HEK293 (cell line): Measurements from ENCODE around the gene ZNF816.
A peak's percentile ranks its signal among the peaks of the same experiment; 100 is the strongest.
"Not testable (repeated sequence)": the region's sequence is repeated elsewhere in the genome, so short reads cannot be mapped to it uniquely, and the experiment has no call there.

Source experiments
- CTCF ChIA-PET: fragments of 350-600 bp; formaldehyde crosslinking; extraction: SDS; loops from one replicate; lab custom pipeline; 2021; ENCODE audit warnings: antibody characterized with exemption; lab: Yijun Ruan, JAX
- POLR2A ChIA-PET: fragments of 300-600 bp; formaldehyde crosslinking; extraction: SDS; loops from one replicate; lab custom pipeline; 2020; ENCODE audit warnings: antibody characterized with exemption, inconsistent platforms; lab: Yijun Ruan, JAX
- H3K27ac ChIP-seq: fragments of 200-500 bp; sonication (Bioruptor generic); 2 replicates; pipeline ENCODE4 v1.5.1; 2014; ENCODE audit warnings: low read depth, low read length, control low read depth, inconsistent platforms; ENCODE audit errors: extremely low read depth
- H3K36me3 ChIP-seq, 2 experiments: fragments of 200-500 bp in 1 of 2; sonication (Bioruptor generic) in 1 of 2; 1 replicate in 1 of 2; 2 replicates in 1 of 2; pipeline ENCODE4 v1.5.1; 2014 to 2017; ENCODE audit warnings: inconsistent platforms in 2 of 2, low read length in 2 of 2; ENCODE audit not compliant: control insufficient read depth in 2 of 2, insufficient read depth in 1 of 2
- H3K4me1 ChIP-seq: fragments of 200-500 bp; sonication (Bioruptor generic); 2 replicates; pipeline ENCODE4 v1.5.1; 2014; ENCODE audit warnings: mild to moderate bottlenecking, low read length, inconsistent platforms; ENCODE audit not compliant: control insufficient read depth, insufficient read depth
- H3K4me3 ChIP-seq: 2 replicates; pipeline ENCODE4 v1.5.1; 2011; ENCODE audit warnings: low read depth, mild to moderate bottlenecking, control low read depth, low read length, moderate library complexity
- H3K9me3 ChIP-seq: fragments of 200-500 bp; sonication (Bioruptor generic); 2 replicates; pipeline ENCODE4 v1.5.1; 2014; ENCODE audit warnings: low read depth, low read length, inconsistent platforms; ENCODE audit not compliant: control insufficient read depth, insufficient read depth
- BCL11A ChIP-seq: fragments of 450-650 bp; formaldehyde crosslinking; IDR thresholded peaks from 2 replicates; pipeline ENCODE4 v1.5.1; 2016; ENCODE audit warnings: low read depth, missing biosample characterization, missing genetic modification characterization
- FEZF1 ChIP-seq: fragments of 450-650 bp; formaldehyde crosslinking; IDR thresholded peaks from 2 replicates; pipeline ENCODE4 v1.5.1; 2016; ENCODE audit warnings: missing biosample characterization, missing genetic modification characterization
- GLI2 ChIP-seq: fragments of 450-650 bp; formaldehyde crosslinking; IDR thresholded peaks from 2 replicates; pipeline ENCODE4; 2017; ENCODE audit warnings: missing biosample characterization, missing genetic modification characterization, low read depth, borderline replicate concordance
- KLF1 ChIP-seq: fragments of 450-650 bp; formaldehyde crosslinking; IDR thresholded peaks from 2 replicates; pipeline ENCODE4 v1.5.1; 2016; ENCODE audit warnings: missing biosample characterization, missing genetic modification characterization
- MZF1 ChIP-seq: fragments of 450-650 bp; formaldehyde crosslinking; IDR thresholded peaks from 2 replicates; pipeline ENCODE4 v1.5.1; 2017; ENCODE audit warnings: missing biosample characterization, missing genetic modification characterization, borderline replicate concordance
- OSR2 ChIP-seq: fragments of 450-650 bp; formaldehyde crosslinking; IDR thresholded peaks from 2 replicates; pipeline ENCODE4 v1.5.1; 2016; ENCODE audit warnings: missing biosample characterization, missing genetic modification characterization
- PRDM10 ChIP-seq: fragments of 450-650 bp; formaldehyde crosslinking; IDR thresholded peaks from 2 replicates; pipeline ENCODE4 v1.5.1; 2016; ENCODE audit warnings: missing biosample characterization, missing genetic modification characterization
- SCRT2 ChIP-seq: fragments of 450-650 bp; formaldehyde crosslinking; IDR thresholded peaks from 2 replicates; pipeline ENCODE4 v1.5.1; 2016; ENCODE audit warnings: missing biosample characterization, missing genetic modification characterization
- SP2 ChIP-seq: fragments of 450-650 bp; formaldehyde crosslinking; IDR thresholded peaks from 2 replicates; pipeline ENCODE4 v1.5.1; 2016; ENCODE audit warnings: missing biosample characterization, missing genetic modification characterization
- ZBTB48 ChIP-seq: fragments of 450-650 bp; formaldehyde crosslinking; IDR thresholded peaks from 2 replicates; pipeline ENCODE4 v1.5.1; 2016; ENCODE audit warnings: missing biosample characterization, missing genetic modification characterization
- ZFP69B ChIP-seq: fragments of 450-650 bp; formaldehyde crosslinking; IDR thresholded peaks from 2 replicates; pipeline ENCODE4 v1.5.1; 2016; ENCODE audit warnings: missing biosample characterization, missing genetic modification characterization
- ZNF121 ChIP-seq: fragments of 450-650 bp; formaldehyde crosslinking; IDR thresholded peaks from 2 replicates; pipeline ENCODE4 v1.5.1; 2016; ENCODE audit warnings: missing biosample characterization, missing genetic modification characterization
- ZNF140 ChIP-seq: fragments of 450-650 bp; formaldehyde crosslinking; IDR thresholded peaks from 2 replicates; pipeline ENCODE4 v1.5.1; 2016; ENCODE audit warnings: missing biosample characterization, missing genetic modification characterization
- ZNF202 ChIP-seq: fragments of 450-650 bp; formaldehyde crosslinking; IDR thresholded peaks from 2 replicates; pipeline ENCODE4 v1.5.1; 2016; ENCODE audit warnings: missing biosample characterization, missing genetic modification characterization, borderline replicate concordance
- ZNF335 ChIP-seq: fragments of 450-650 bp; formaldehyde crosslinking; conservative IDR thresholded peaks from 2 replicates; pipeline ENCODE4 v1.5.1; 2016; ENCODE audit warnings: missing biosample characterization, missing genetic modification characterization
- ZNF354C ChIP-seq: fragments of 450-650 bp; formaldehyde crosslinking; IDR thresholded peaks from 2 replicates; pipeline ENCODE4 v1.5.1; 2016; ENCODE audit warnings: missing biosample characterization, missing genetic modification characterization, low read depth, borderline replicate concordance
- ZNF398 ChIP-seq: fragments of 450-650 bp; formaldehyde crosslinking; IDR thresholded peaks from 2 replicates; pipeline ENCODE4 v1.5.1; 2017; ENCODE audit warnings: missing biosample characterization, missing genetic modification characterization
- ZNF514 ChIP-seq: fragments of 450-650 bp; formaldehyde crosslinking; IDR thresholded peaks from 2 replicates; pipeline ENCODE4 v1.5.1; 2016; ENCODE audit warnings: missing biosample characterization, missing genetic modification characterization
- ZNF600 ChIP-seq: fragments of 450-650 bp; formaldehyde crosslinking; IDR thresholded peaks from 2 replicates; pipeline ENCODE4 v1.5.1; 2016; ENCODE audit warnings: missing biosample characterization, missing genetic modification characterization
- ZNF610 ChIP-seq: fragments of 450-650 bp; formaldehyde crosslinking; IDR thresholded peaks from 2 replicates; pipeline ENCODE4 v1.5.1; 2016; ENCODE audit warnings: missing biosample characterization, missing genetic modification characterization, borderline replicate concordance
- ZSCAN5A ChIP-seq: fragments of 450-650 bp; formaldehyde crosslinking; IDR thresholded peaks from 2 replicates; pipeline ENCODE4 v1.5.1; 2016; ENCODE audit warnings: missing biosample characterization, missing genetic modification characterization

The ZNF816 gene

GRCh38 chr19:52935434-52935833 is 27.2 kb downstream of the ZNF816 start (continued):
- TF ChIP-seq PRDM10 (tag by site-specific recombination) (no peak), ZNF140 (no peak), KLF1 (tag by site-specific recombination) (no peak)
- TF ChIP-seq, all 188 proteins: peak for 0

GRCh38 chr19:52924641-52925040 is 38.0 kb downstream of the ZNF816 start:
- H3K4me3 ChIP-seq, H3K27ac ChIP-seq, H3K4me1 ChIP-seq, H3K9me3 ChIP-seq, CTCF ChIA-PET: not testable (repeated sequence)
- peaks cover 0 to 14% of the 10 kb centered on the region in 2 experiments; a peak in 1 of 3 replicates for H3K36me3 ChIP-seq
- POLR2A ChIA-PET, result interaction anchor here (0.7 to 1.0 kb wide), 2 partner anchors 16 to 564 kb away, joined by 3 to 4 read pairs; no protein-coding TSS in a partner anchor

GRCh38 chr19:52923778-52924593 is 38.7 kb downstream of the ZNF816 start:
- Histone ChIP-seq H3K27ac (no peak overlapping the region), H3K9me3 (no peaks in the 10 kb centered on the region), H3K4me3 (peak overlapping the region; percentile 72; the same call in 1 of the 2 replicates), H3K36me3 (peaks cover 0 to 8% of the 10 kb centered on the region in 2 experiments; a peak in 1 of 3 replicates), H3K4me1 (no peaks in the 10 kb centered on the region)
- ChIA-PET CTCF (interaction anchor here (0.6 kb wide), 1 partner anchor 14 kb away, joined by 4 read pairs; no protein-coding TSS in a partner anchor), POLR2A (interaction anchor here (1.0 kb wide), 1 partner anchor 16 kb away, joined by 3 read pairs; no protein-coding TSS in a partner anchor)
- TF ChIP-seq FEZF1 (no peak), ZNF600 (tag by site-specific recombination) (0 out of 2 replicates have a peak, but pooled peaks have one; percentile 15), ZNF514 (tag by site-specific recombination) (no peak), SCRT2 (tag by site-specific recombination) (0 out of 2 replicates have a peak, but pooled peaks have one; percentile 19), ZNF398 (tag by site-specific recombination) (no peak), ZNF202 (tag by site-specific recombination) (no peak), BCL11A (tag by site-specific recombination) (no peak), ZNF121 (tag by site-specific recombination) (no peak), ZFP69B (tag by site-specific recombination) (no peak), ZBTB48 (no peak), OSR2 (tag by site-specific recombination) (peak; percentile 73), ZNF610 (tag by site-specific recombination) (no peak), ZNF335 (tag by site-specific recombination) (no peak), ZSCAN5A (no peak), GLI2 (no peak), MZF1 (no peak), ZNF354C (tag by site-specific recombination) (no peak), SP2 (tag by site-specific recombination) (peak; percentile 31; the same call in 1 of the 2 replicates)
